ENCODE measurements around the gene NUP153. TPM values are rescaled to one million over a fixed set of nuclear protein-coding genes. Genes with fewer than 3 reads are reported as not detected.

The NUP153 gene
- total and polyA plus RNA-seq, 2 of the 8 experiments (the other 6 are each of a cell fraction or from before 2014, with no cell fraction given) = 47.0 to 84.8 TPM

GRCh38 chr6:17679726-17680125 lies 27.0 kb downstream of the NUP153 start:
- no peak overlapping the region; the same call in 1 of the 2 replicates for H2AK5ac ChIP-seq (ENCODE audit: low read depth, low read length)
- H3K27me3 ChIP-seq (replicated peaks in 1 of 4; ENCODE audit: control insufficient read depth in 3 of 4, extremely low read depth in 1 of 4, insufficient read depth in 3 of 4, low read length in 3 of 4) = no peaks in the 10 kb centered on the region
- no peak overlapping the region for H3K4ac ChIP-seq (replicated peaks; ENCODE audit: insufficient read length, low read depth, low read length)
- H2BK120ac ChIP-seq (replicated peaks; ENCODE audit: low read depth, low read length) = no peak overlapping the region
- H4K91ac ChIP-seq (replicated peaks; ENCODE audit: insufficient read length, low read length) = no peak overlapping the region
- no peak overlapping the region for H3K56ac ChIP-seq (replicated peaks; ENCODE audit: insufficient read length, low read depth, low read length)
- DNase-seq (ENCODE audit: low read depth in 1 of 2, low spot score in 2 of 2) (peak in 1 of 2 experiments; percentile 2), FAIRE-seq (peak; percentile 24)
- H4K8ac ChIP-seq (ENCODE audit: extremely low read depth, insufficient read depth, low read length) = no peak overlapping the region
- H3K14ac ChIP-seq (ENCODE audit: insufficient read length) = no peak overlapping the region
- no peak overlapping the region for H3K18ac ChIP-seq (ENCODE audit: extremely low read depth, low read length)
- no peak overlapping the region for H3K4me3 ChIP-seq (ENCODE audit: extremely low read depth in 1 of 4, insufficient read depth in 2 of 4, low read depth in 3 of 4, low read length in 4 of 4)
- peaks cover 6% of the 10 kb centered on the region; the same call in 1 of the 2 replicates for H3K79me1 ChIP-seq (ENCODE audit: low read depth, low read length)
- H2AFZ ChIP-seq (ENCODE audit: low read length) = no peak overlapping the region
- POLR2A ChIA-PET (ENCODE audit: partially characterized antibody) = no interaction called here
- H2BK15ac ChIP-seq (ENCODE audit: low read length) = no peak overlapping the region
- no peak overlapping the region for H2BK5ac ChIP-seq (ENCODE audit: low read depth, low read length)
- peaks cover 5 to 26% (median 10%) of the 10 kb centered on the region in 4 experiments for H3K36me3 ChIP-seq (ENCODE audit: control insufficient read depth in 2 of 4, insufficient read depth in 4 of 4, low read length in 3 of 4)
- no peak overlapping the region for H2BK12ac ChIP-seq (ENCODE audit: low read depth, low read length)
- CTCF ChIA-PET (ENCODE audit: partially characterized antibody) = no interaction called here
- peaks cover 8 to 18% of the 10 kb centered on the region in 2 experiments for H4K20me1 ChIP-seq (replicated peaks in 1 of 2; ENCODE audit: control insufficient read depth in 1 of 2, insufficient read depth in 2 of 2, low read length in 2 of 2)
- peaks cover 9 to 97% of the 10 kb centered on the region in 2 experiments for H3K79me2 ChIP-seq (ENCODE audit: control insufficient read depth in 1 of 2, insufficient read depth in 2 of 2, low read length in 2 of 2)
- H2BK20ac ChIP-seq (ENCODE audit: low read length) = no peak overlapping the region
- H3K23ac ChIP-seq (ENCODE audit: insufficient read length) = no peak overlapping the region
- no peak overlapping the region for H4K5ac ChIP-seq (ENCODE audit: insufficient read length, low read depth, low read length)
- peaks cover 0 to 12% (median 6%) of the 10 kb centered on the region in 4 experiments; a peak in 4 of 7 replicates for H3K4me1 ChIP-seq (replicated peaks in 1 of 4; ENCODE audit: control insufficient read depth in 3 of 4, insufficient read depth in 4 of 4, low read length in 3 of 4)
- peak overlapping the region in 1 of 2 experiments; percentile 30; a peak in 1 of 4 replicates for H3K4me2 ChIP-seq (ENCODE audit: insufficient read depth in 1 of 2, low read depth in 2 of 2, low read length in 2 of 2)
- no peak overlapping the region for H3K9ac ChIP-seq (replicated peaks in 1 of 4; ENCODE audit: extremely low read depth in 1 of 4, low read depth in 3 of 4, low read length in 3 of 4)
- no peak for TF ChIP-seq EZH2 (IDR thresholded peaks at IDR 0.05; ENCODE audit: low read depth, low read length, severe bottlenecking)
- no peak for TF ChIP-seq SIRT6 (IDR thresholded peaks at IDR 0.05; ENCODE audit: low read length)
- TF ChIP-seq TEAD4 (IDR thresholded peaks at IDR 0.05; ENCODE audit: low read depth, low read length) = peak; percentile 22; the same call in 1 of the 2 replicates
- TF ChIP-seq PHF8 (conservative IDR thresholded peaks at IDR 0.05; ENCODE audit: low read depth, low read length) = no peak
- no peaks in the 10 kb centered on the region for H3K9me3 ChIP-seq (ENCODE audit: insufficient read depth in 2 of 2, low read depth in 1 of 2, low read length in 1 of 2)
- no peak overlapping the region for H3K27ac ChIP-seq (ENCODE audit: low read depth, low read length)
- no peaks in the 10 kb centered on the region for H3K23me2 ChIP-seq (ENCODE audit: low read depth, low read length)
- 78% methylated on average over 8 of the region's 8 CpGs; no CpG with 5 or more reads in 1 of the 2 experiments for WGBS, 2 experiments (ENCODE audit: extremely low coverage in 1 of 2, insufficient coverage in 1 of 2, insufficient read length in 1 of 2, insufficient replicate concordance in 2 of 2, low coverage in 1 of 2, low lambda C conversion rate in 2 of 2, missing lambda C conversion rate in 1 of 2)
